HEK293T (cell line): Measurements from ENCODE around the gene LCE7A.

ENCODE experiments used
- ARNT ChIP-seq: fragments of 450-650 bp; IDR thresholded peaks from 2 replicates; pipeline ENCODE4 v1.6.1; 2017; ENCODE audit warnings: mild to moderate bottlenecking
- BHLHE40 ChIP-seq: fragments of 450-650 bp; IDR thresholded peaks from 2 replicates; pipeline ENCODE4 v1.6.1; 2016; ENCODE audit warnings: mild to moderate bottlenecking, moderate library complexity, borderline replicate concordance
- CTBP1 ChIP-seq: fragments of 450-650 bp; IDR thresholded peaks from 2 replicates; pipeline ENCODE4 v1.6.1; 2016; ENCODE audit warnings: borderline replicate concordance
- FOXK2 ChIP-seq: fragments of 450-650 bp; IDR thresholded peaks from 2 replicates; pipeline ENCODE4 v1.6.1; 2016; ENCODE audit warnings: mild to moderate bottlenecking
- FOXM1 ChIP-seq: fragments of 450-650 bp; IDR thresholded peaks from 2 replicates; pipeline ENCODE4 v1.6.1; 2017; ENCODE audit warnings: mild to moderate bottlenecking, borderline replicate concordance
- HDGF ChIP-seq: fragments of 450-650 bp; IDR thresholded peaks from 2 replicates; pipeline ENCODE4 v1.6.1; 2017; ENCODE audit warnings: antibody characterized with exemption, borderline replicate concordance
- SP1 ChIP-seq: fragments of 450-650 bp; IDR thresholded peaks from 2 replicates; pipeline ENCODE4 v1.6.1; 2017
- SUZ12 ChIP-seq: fragments of 450-650 bp; IDR thresholded peaks from 2 replicates; pipeline ENCODE4 v1.6.1; 2016; ENCODE audit warnings: mild to moderate bottlenecking
- TARDBP ChIP-seq: fragments of 450-650 bp; IDR thresholded peaks from 2 replicates; pipeline ENCODE4 v1.6.1; 2016
- TF ChIP-seq, protein P1 (sequence below): fragments of 450-650 bp; IDR thresholded peaks from 2 replicates; pipeline ENCODE4 v1.6.1; 2016

- TF ChIP-seq TARDBP = no peak
- no peak for TF ChIP-seq SP1
- TF ChIP-seq, protein P1, sequence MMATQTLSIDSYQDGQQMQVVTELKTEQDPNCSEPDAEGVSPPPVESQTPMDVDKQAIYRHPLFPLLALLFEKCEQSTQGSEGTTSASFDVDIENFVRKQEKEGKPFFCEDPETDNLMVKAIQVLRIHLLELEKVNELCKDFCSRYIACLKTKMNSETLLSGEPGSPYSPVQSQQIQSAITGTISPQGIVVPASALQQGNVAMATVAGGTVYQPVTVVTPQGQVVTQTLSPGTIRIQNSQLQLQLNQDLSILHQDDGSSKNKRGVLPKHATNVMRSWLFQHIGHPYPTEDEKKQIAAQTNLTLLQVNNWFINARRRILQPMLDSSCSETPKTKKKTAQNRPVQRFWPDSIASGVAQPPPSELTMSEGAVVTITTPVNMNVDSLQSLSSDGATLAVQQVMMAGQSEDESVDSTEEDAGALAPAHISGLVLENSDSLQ = no peak
- TF ChIP-seq BHLHE40 = no peak
- no peak for TF ChIP-seq CTBP1
- TF ChIP-seq SUZ12 = no peak
- TF ChIP-seq FOXK2 = no peak
- TF ChIP-seq HDGF = no peak
- no peak for TF ChIP-seq ARNT
- TF ChIP-seq FOXM1 = no peak
These were observed 1.7 kb upstream of the LCE7A start for GRCh38 chr1:152858062-152858461.
